MCF 10A (cell line): ENCODE measurements around the gene DIO1. TPM values are rescaled to one million over a fixed set of nuclear protein-coding genes. Genes with fewer than 3 reads are reported as not detected.

Experiments used
- BruUV-seq: library from RNA; stranded (reverse); fragments of 400-500 nt; replicated peaks from 2 replicates; lab custom pipeline; 2021; lab: Mats Ljungman, UMichigan
- CTCF ChIA-PET: fragments of 300-600 bp; sonication (Branson Sonifier 250); formaldehyde crosslinking; extraction: SDS; loops from one replicate; lab custom pipeline; 2021; ENCODE audit warnings: antibody characterized with exemption, inconsistent platforms; lab: Yijun Ruan, JAX
- POLR2A ChIA-PET: fragments of 300-600, 350-650 bp; sonication (Branson Sonifier 250); formaldehyde crosslinking; extraction: SDS; loops from one replicate; lab custom pipeline; 2020; ENCODE audit warnings: antibody characterized with exemption, inconsistent platforms; lab: Yijun Ruan, JAX
- DNase-seq: peaks from one replicate; pipeline ENCODE4 v3.0.0-alpha.2; 2018; ENCODE audit not compliant: unreplicated experiment
- H3K27ac Mint-ChIP-seq: one replicate; pipeline ENCODE4 v1.8.0; 2022; ENCODE audit warnings: mild to moderate bottlenecking, low read depth, mixed read lengths; ENCODE audit not compliant: unreplicated experiment
- H3K27me3 Mint-ChIP-seq: one replicate; pipeline ENCODE4 v1.8.0; 2022; ENCODE audit warnings: mixed read lengths; ENCODE audit not compliant: insufficient read depth, unreplicated experiment
- H3K36me3 Mint-ChIP-seq: one replicate; pipeline ENCODE4 v1.8.0; 2022; ENCODE audit warnings: mild to moderate bottlenecking, moderate library complexity, mixed read lengths; ENCODE audit not compliant: insufficient read depth, unreplicated experiment
- H3K4me1 Mint-ChIP-seq: one replicate; pipeline ENCODE4 v1.8.0; 2022; ENCODE audit warnings: mixed read lengths; ENCODE audit not compliant: insufficient read depth, unreplicated experiment
- H3K4me3 Mint-ChIP-seq: one replicate; pipeline ENCODE4 v1.8.0; 2022; ENCODE audit warnings: mild to moderate bottlenecking, moderate library complexity, mixed read lengths; ENCODE audit not compliant: unreplicated experiment
- H3K9me3 Mint-ChIP-seq: one replicate; pipeline ENCODE4 v1.8.0; 2022; ENCODE audit warnings: mixed read lengths; ENCODE audit not compliant: unreplicated experiment
- CTCF ChIP-seq: fragments of 200-600 bp; IDR thresholded peaks from one replicate; pipeline ENCODE4 v1.8.0; 2022; ENCODE audit warnings: antibody characterized with exemption, mild to moderate bottlenecking; ENCODE audit not compliant: unreplicated experiment
- intact Hi-C: fragments of 100-400 bp; cut with micrococcal nuclease; formaldehyde crosslinking; loops from 2 replicates; pipeline ENCODE4 v1.14.1; 2022
- total RNA-seq: library from RNA; stranded (reverse); gene quantifications from 2 replicates; pipeline ENCODE4 v1.2.3, GENCODE V29; 2022

DIO1 gene
- total RNA-seq, 1 experiment from 2014 or later, result not detected

GRCh38 chr1:53949023-53949990, 55.3 kb downstream of the DIO1 start:
- H3K36me3 Mint-ChIP-seq, result peaks cover 32% of the 10 kb centered on the region
- CTCF ChIA-PET, result interaction anchor here (0.6 to 5.9 kb wide), 9 partner anchors 10 to 110 kb away, joined by 3 to 59 read pairs (median 4); partner anchors contain the start of gene YIPF1
- POLR2A ChIA-PET, result interaction anchor here (1.4 to 2.0 kb wide), 2 partner anchors 60 to 71 kb away, joined by 4 to 13 read pairs; partner anchors contain the start of gene YIPF1
- TSS peak; percentile 8 for BruUV-seq
- intact Hi-C loops, result loop anchor here (1.0 kb wide), 2 partner anchors 71 to 88 kb away; no protein-coding TSS in a partner anchor
- DNase-seq, result peak; percentile 58
- peaks cover 24% of the 10 kb centered on the region for H3K4me1 Mint-ChIP-seq
- peak overlapping the region; percentile 83 for H3K27ac Mint-ChIP-seq
- TF ChIP-seq CTCF, result peak; percentile 30
- H3K27me3 Mint-ChIP-seq, result no peaks in the 10 kb centered on the region
- H3K4me3 Mint-ChIP-seq, result no peak overlapping the region
- H3K9me3 Mint-ChIP-seq, result no peaks in the 10 kb centered on the region

GRCh38 chr1:53951697-53952096, 57.7 kb downstream of the DIO1 start:
- intact Hi-C loops, result no loop called here

GRCh38 chr1:53954128-53954527, 60.1 kb downstream of the DIO1 start:
- Mint-ChIP-seq H3K36me3 (peaks cover 46% of the 10 kb centered on the region), H3K9me3 (no peaks in the 10 kb centered on the region), H3K4me1 (peaks cover 21% of the 10 kb centered on the region), H3K4me3 (no peak overlapping the region), H3K27ac (no peak overlapping the region), H3K27me3 (no peaks in the 10 kb centered on the region)
- ChIA-PET POLR2A (no interaction called here), CTCF (interaction anchor here (0.8 to 2.5 kb wide), 2 partner anchors 75 to 94 kb away, joined by 3 to 10 read pairs; no protein-coding TSS in a partner anchor)
- no peak for TF ChIP-seq CTCF
- BruUV-seq, result no TSS peak
- no peak for DNase-seq
- intact Hi-C loops, result no loop called here

More at GRCh38 chr1:53951697-53952096, 57.7 kb downstream of the DIO1 start:
- DNase-seq, result no peak
- TF ChIP-seq CTCF, result no peak
- H3K4me1 Mint-ChIP-seq, result peaks cover 18% of the 10 kb centered on the region
- ChIA-PET POLR2A (interaction anchor here (0.9 kb wide), 1 partner anchor 90 kb away, joined by 4 read pairs; no protein-coding TSS in a partner anchor), CTCF (interaction anchor here (5.9 kb wide), 1 partner anchor 74 kb away, joined by 59 read pairs; no protein-coding TSS in a partner anchor)
- no TSS peak for BruUV-seq
- no peaks in the 10 kb centered on the region for H3K9me3 Mint-ChIP-seq
- peaks cover 30% of the 10 kb centered on the region for H3K36me3 Mint-ChIP-seq
- H3K27ac Mint-ChIP-seq, result peak overlapping the region; percentile 54
- H3K27me3 Mint-ChIP-seq, result no peaks in the 10 kb centered on the region
- H3K4me3 Mint-ChIP-seq, result no peak overlapping the region
